Activated naive CD8-positive, alpha-beta T cell treated with anti-CD3 and anti-CD28 coated beads, Interleukin-2, amount 10 ng/mL, durations not matched to agents 7 days and 5 days (primary cell): ENCODE measurements around the gene CELA2A. TPM values are rescaled to one million over a fixed set of nuclear protein-coding genes. Genes with fewer than 3 reads are reported as not detected.
"Not testable (repeated sequence)": the region's sequence is repeated elsewhere in the genome, so short reads cannot be mapped to it uniquely, and the experiment has no call there.

ENCODE experiments used
- ATAC-seq: fragments of 150-1000 bp; cut with Tn5 transposase; one replicate; pipeline ENCODE4 v1.10.0; 2021; ENCODE audit warnings: low read depth, moderate library complexity
- POLR2A ChIA-PET: fragments of 350-600 bp; sonication (Branson Sonifier 250); formaldehyde crosslinking; loops from one replicate; lab custom pipeline; 2021; ENCODE audit warnings: antibody characterized with exemption; lab: Charles Lee
- DNase-seq: peaks from one replicate; pipeline ENCODE4 v3.0.0; 2021
- H3K27ac Mint-ChIP-seq: one replicate; pipeline ENCODE4 v1.8.0; 2022; ENCODE audit warnings: mild to moderate bottlenecking, mixed read lengths
- H3K27me3 Mint-ChIP-seq: one replicate; pipeline ENCODE4 v1.8.0; 2022; ENCODE audit warnings: mild to moderate bottlenecking, moderate library complexity, mixed read lengths
- H3K36me3 Mint-ChIP-seq: one replicate; pipeline ENCODE4 v1.8.0; 2021; ENCODE audit warnings: mild to moderate bottlenecking, mixed read lengths
- H3K4me1 Mint-ChIP-seq: one replicate; pipeline ENCODE4 v1.8.0; 2021; ENCODE audit warnings: mixed read lengths
- H3K4me3 Mint-ChIP-seq: one replicate; pipeline ENCODE4 v1.8.0; 2022; ENCODE audit warnings: mild to moderate bottlenecking, moderate library complexity, mixed read lengths
- H3K9me3 Mint-ChIP-seq: one replicate; pipeline ENCODE4 v1.8.0; 2021; ENCODE audit warnings: mixed read lengths
- total RNA-seq, 2 experiments: library from RNA; stranded (reverse); gene quantifications; one replicate each; pipeline ENCODE4 v1.2.3, GENCODE V29; 2021

The CELA2A gene
- total RNA-seq, 2 experiments from 2014 or later: not detected

DNA sequence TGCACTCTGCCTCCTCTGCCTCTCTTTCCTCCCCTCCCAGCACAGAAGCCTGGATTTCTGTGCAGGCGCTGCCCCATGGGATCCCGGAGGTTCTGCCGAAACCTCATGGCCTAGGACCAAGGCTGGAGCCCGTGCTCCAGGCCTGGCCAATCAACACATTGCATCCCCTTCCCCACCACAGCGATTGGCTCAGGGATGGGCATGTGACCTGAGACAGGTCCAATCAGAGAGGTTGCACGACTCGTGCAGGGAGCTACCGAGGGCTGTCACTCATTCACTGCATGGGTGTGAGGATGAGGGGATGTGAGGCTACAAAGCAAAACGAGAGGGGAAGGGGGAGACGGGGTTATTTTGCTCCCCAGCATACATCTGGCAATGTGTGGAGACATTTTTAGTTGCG lies 16.1 kb downstream of the CELA2A start:
- H3K27me3 Mint-ChIP-seq: peaks cover 2% of the 10 kb centered on the region
- DNase-seq: no peak
- POLR2A ChIA-PET: no interaction called here
- no peak for ATAC-seq
- H3K4me1 Mint-ChIP-seq: no peaks in the 10 kb centered on the region
- no peaks in the 10 kb centered on the region for H3K9me3 Mint-ChIP-seq
- H3K4me3 Mint-ChIP-seq: no peak overlapping the region
- no peaks in the 10 kb centered on the region for H3K36me3 Mint-ChIP-seq
- no peak overlapping the region for H3K27ac Mint-ChIP-seq

DNA sequence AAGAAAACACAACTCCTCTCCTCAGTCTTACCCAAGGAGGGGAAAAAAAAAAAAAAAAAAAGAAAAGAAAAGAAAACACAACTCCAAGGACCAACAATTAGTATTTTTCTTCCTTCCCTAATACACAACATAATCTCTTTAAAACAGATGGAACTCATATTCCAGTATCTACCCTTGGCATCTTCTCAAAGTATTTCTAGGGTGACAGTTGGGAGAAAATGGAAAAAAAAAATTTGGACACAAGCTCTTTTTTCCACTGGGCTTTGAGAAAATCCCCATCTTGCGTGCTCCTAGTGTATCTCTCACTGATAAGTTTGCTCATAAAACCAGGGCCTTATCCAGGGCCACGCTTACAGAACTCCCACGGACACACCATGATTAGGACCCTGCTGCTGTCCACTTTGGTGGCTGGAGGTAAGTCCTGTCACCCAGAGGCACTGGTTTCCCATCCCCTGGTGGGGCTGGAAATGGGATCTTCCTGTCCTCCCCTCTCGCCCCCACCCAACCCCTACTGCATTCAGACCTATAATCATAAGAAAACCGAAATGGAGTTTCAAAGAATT lies 19.3 kb downstream of the CELA2A start, which contains the start of gene CELA2B:
Gene CELA2B, plus strand, starts transcription at position 353 of the 563 bp plus-strand sequence. Its CDS starts 22 bp downstream, at position 375.
- no peak within 1 kb of the TSS for H3K4me3 Mint-ChIP-seq
- no peaks in the 10 kb centered on the region for H3K36me3 Mint-ChIP-seq
- H3K9me3 Mint-ChIP-seq: no peaks in the 10 kb centered on the region
- no peak within 1 kb of the TSS for H3K27ac Mint-ChIP-seq
- H3K27me3 Mint-ChIP-seq: no peaks in the 10 kb centered on the region
- no peak for DNase-seq
- no peaks in the 10 kb centered on the region for H3K4me1 Mint-ChIP-seq
- no peak for ATAC-seq
- POLR2A ChIA-PET: no interaction called here

DNA sequence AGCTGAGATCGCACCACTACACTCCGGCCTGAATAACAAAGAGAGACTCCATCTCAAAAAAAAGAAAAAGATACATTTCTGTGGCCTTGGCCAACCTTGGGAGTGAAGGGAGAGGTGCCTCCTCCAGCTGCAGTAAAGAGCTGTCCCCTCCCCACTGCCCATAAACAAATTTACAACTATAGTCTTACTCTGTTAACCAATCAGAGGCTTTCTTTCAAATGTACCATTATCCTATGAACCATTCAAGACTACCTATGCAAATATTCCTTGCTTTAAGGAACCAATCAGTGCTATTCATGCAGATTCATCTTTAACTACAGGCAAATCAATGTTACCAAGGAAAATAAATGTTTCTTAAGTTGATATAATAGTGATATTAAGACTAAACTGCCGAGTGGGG lies 20.4 kb downstream of the CELA2A start:
- Mint-ChIP-seq H3K9me3 (no peaks in the 10 kb centered on the region), H3K4me3 (no peak overlapping the region), H3K27me3 (no peaks in the 10 kb centered on the region), H3K4me1 (no peaks in the 10 kb centered on the region), H3K27ac (no peak overlapping the region), H3K36me3 (no peaks in the 10 kb centered on the region)
- DNase-seq: no peak
- POLR2A ChIA-PET: no interaction called here
- no peak for ATAC-seq

DNA sequence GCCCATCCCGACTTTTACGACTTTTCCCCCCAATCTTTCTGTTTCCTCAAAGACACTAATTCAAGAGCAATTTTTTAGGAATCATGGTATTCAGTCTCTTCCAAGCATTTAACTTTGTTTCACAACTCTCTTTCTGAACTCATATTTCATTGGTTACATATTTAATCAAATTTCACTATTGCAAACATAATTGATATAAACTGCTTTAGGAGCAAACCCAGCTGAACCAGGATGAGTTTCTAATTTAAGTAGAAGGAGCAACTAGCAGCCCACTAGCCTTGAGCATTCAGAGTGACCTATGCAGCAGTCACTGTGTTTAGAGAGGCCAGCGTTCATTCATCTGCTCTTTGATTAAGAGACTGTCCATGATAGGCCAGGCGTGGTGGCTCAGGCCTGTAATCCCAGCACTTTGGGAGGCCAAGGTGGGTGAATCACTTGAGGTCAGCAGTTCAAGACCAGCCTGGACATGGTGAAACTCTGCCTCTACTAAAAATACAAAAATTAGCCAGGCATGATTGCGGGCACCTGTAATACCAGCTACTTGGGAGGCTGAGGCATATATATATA lies 21.2 kb downstream of the CELA2A start:
- Mint-ChIP-seq H3K36me3 (no peaks in the 10 kb centered on the region), H3K4me1 (no peaks in the 10 kb centered on the region), H3K9me3 (no peaks in the 10 kb centered on the region), H3K27me3 (no peaks in the 10 kb centered on the region), H3K27ac (no peak overlapping the region), H3K4me3 (no peak overlapping the region)
- POLR2A ChIA-PET: no interaction called here
- ATAC-seq (no peak), DNase-seq (no peak)

DNA sequence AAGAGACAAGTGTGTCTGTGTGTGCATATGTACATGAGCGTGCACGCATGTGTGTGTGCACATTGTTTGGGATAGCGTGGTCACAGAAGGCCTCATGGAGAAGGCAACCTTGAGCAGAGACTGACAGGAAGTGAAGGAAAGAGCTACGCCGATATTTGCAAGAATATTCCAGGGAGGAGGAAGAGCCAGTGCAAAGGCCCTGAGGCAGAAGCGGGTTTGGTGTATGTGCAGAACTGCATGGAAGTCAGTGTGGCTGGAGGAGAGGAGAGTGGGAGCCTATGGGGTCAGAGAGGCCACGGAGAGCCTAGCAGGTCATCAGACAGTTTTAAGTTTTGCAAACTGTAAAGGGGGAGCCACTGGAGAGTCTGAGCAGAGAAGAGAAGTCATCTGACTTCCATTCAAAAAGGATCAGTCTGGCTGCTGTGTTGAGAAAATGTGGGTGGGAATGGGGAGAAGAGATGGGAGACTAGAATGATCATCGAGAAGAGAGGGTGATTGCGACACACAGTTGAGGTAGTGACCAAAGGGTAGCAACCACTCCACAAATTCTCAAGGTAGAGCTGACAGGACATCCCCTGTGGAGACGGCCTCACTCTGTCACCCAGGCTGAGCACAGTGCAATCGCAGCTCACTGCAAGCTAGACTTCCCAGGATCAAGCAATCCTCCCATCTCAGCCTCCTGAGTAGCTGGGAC lies 23.3 kb downstream of the CELA2A start:
- Mint-ChIP-seq H3K27me3 (no peaks in the 10 kb centered on the region), H3K9me3 (no peaks in the 10 kb centered on the region), H3K4me3 (no peak overlapping the region), H3K4me1 (no peaks in the 10 kb centered on the region), H3K27ac (no peak overlapping the region), H3K36me3 (no peaks in the 10 kb centered on the region)
- DNase-seq: no peak
- POLR2A ChIA-PET: no interaction called here
- no peak for ATAC-seq

DNA sequence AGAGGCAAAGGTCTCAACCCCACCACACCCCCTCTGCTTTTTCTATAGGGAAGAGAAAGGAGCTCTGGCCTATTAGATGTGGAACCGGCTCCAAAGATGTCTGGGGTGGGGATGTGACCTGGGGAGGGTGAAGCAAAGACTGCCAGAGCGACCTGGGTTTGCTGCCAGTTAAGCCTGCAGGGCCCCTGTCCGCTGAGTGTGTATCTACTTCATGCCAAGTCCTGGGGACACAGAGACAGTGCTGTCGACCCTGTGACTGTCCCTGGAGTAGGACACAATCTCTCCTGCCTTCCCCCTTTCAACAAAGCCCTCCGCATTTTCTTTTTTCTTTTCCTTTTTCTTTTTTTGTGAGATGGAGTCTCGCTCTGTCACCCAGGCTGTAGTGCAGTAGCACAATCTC lies 25.9 kb downstream of the CELA2A start:
- ATAC-seq, H3K9me3 Mint-ChIP-seq, H3K27me3 Mint-ChIP-seq, H3K36me3 Mint-ChIP-seq, H3K27ac Mint-ChIP-seq, H3K4me3 Mint-ChIP-seq, H3K4me1 Mint-ChIP-seq, DNase-seq, POLR2A ChIA-PET: not testable (repeated sequence)

DNA sequence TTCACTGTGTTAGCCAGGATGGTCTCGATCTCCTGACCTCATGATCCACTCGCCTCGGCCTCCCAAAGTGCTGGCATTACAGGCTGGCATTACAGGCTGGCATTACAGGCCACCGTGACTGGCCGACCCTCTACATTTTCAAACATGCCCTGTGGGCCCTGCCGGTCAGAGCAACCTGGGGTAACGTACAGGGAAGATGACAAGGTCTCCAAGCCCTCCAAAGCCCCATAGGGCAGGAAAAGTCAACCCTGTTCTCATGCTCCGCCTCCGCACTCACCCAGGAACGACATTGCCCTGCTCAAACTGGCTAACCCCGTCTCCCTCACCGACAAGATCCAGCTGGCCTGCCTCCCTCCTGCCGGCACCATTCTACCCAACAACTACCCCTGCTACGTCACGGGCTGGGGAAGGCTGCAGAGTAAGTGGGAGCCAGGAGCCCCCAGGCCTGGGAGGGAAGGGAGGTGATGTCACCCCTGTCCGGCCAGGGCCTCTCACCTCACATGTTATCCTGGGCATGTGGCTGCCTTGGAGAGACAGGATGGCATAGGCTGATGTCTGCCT lies 26.5 kb downstream of the CELA2A start:
- H3K27ac Mint-ChIP-seq, H3K9me3 Mint-ChIP-seq, H3K36me3 Mint-ChIP-seq, ATAC-seq, H3K4me3 Mint-ChIP-seq, DNase-seq, POLR2A ChIA-PET, H3K4me1 Mint-ChIP-seq, H3K27me3 Mint-ChIP-seq: not testable (repeated sequence)

DNA sequence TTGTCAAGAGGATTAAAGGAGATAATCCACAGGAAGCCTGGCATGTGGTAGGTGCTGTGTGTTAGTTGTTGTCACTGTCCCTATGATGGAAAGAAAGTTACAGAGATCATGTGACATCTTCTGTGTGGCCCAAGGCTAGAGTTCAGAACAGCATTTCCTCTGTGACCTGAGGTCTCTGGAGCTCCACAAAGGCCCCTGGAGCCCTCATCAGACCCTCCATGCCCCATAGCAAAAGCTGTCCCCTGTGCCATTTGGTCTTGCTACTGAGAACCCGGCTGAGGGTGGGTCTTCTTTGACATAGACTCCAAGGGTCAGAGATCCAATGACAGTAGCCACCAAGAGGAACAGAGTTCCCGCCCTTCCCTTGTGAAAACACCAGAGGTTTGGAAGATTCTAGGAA lies 27.4 kb downstream of the CELA2A start:
- H3K36me3 Mint-ChIP-seq: peaks cover 8% of the 10 kb centered on the region
- no peak overlapping the region for H3K27ac Mint-ChIP-seq
- no peaks in the 10 kb centered on the region for H3K9me3 Mint-ChIP-seq
- no peaks in the 10 kb centered on the region for H3K27me3 Mint-ChIP-seq
- ATAC-seq: no peak
- POLR2A ChIA-PET: no interaction called here
- DNase-seq: no peak
- H3K4me1 Mint-ChIP-seq: no peaks in the 10 kb centered on the region
- H3K4me3 Mint-ChIP-seq: no peak overlapping the region

DNA sequence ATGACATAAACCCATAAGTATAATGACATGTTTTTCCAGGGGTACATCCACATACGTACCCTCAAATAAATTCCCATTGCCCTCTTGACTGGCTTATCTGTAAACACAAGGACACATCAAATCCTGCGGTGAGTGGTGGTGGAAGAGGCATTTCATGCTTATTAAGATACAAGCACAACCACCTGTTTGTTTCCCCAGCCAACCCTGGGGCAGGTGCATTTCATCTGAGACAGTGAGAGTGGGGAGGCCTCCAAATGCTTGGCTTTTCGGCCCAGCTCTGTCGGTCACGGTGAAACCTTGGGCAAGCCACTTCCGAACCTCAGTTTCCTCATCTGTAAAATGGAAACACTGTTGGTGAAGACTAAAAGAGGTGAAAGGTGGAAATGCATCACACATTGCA lies 27.9 kb downstream of the CELA2A start:
- H3K4me3 Mint-ChIP-seq, H3K27ac Mint-ChIP-seq, H3K27me3 Mint-ChIP-seq, H3K4me1 Mint-ChIP-seq, POLR2A ChIA-PET, ATAC-seq, DNase-seq, H3K9me3 Mint-ChIP-seq, H3K36me3 Mint-ChIP-seq: not testable (repeated sequence)

DNA sequence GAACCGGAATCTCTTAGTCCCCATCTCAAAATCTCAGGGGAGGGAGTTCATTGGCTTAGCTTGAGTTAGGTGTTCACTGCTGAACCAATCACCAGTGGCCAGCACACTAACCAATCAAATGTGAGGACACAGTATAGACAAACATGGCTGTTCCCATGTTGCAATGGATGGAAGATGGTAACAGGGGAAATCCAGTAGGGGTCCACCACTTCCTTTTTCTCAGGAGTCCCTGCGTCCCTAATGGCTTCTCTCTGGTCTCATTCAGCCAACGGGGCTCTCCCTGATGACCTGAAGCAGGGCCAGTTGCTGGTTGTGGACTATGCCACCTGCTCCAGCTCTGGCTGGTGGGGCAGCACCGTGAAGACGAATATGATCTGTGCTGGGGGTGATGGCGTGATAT lies 29.1 kb downstream of the CELA2A start:
- POLR2A ChIA-PET: no interaction called here
- H3K36me3 Mint-ChIP-seq: peaks cover 9% of the 10 kb centered on the region
- H3K27ac Mint-ChIP-seq: no peak overlapping the region
- no peak overlapping the region for H3K4me3 Mint-ChIP-seq
- DNase-seq (no peak), ATAC-seq (no peak)
- no peaks in the 10 kb centered on the region for H3K4me1 Mint-ChIP-seq
- H3K27me3 Mint-ChIP-seq: no peaks in the 10 kb centered on the region
- no peaks in the 10 kb centered on the region for H3K9me3 Mint-ChIP-seq

DNA sequence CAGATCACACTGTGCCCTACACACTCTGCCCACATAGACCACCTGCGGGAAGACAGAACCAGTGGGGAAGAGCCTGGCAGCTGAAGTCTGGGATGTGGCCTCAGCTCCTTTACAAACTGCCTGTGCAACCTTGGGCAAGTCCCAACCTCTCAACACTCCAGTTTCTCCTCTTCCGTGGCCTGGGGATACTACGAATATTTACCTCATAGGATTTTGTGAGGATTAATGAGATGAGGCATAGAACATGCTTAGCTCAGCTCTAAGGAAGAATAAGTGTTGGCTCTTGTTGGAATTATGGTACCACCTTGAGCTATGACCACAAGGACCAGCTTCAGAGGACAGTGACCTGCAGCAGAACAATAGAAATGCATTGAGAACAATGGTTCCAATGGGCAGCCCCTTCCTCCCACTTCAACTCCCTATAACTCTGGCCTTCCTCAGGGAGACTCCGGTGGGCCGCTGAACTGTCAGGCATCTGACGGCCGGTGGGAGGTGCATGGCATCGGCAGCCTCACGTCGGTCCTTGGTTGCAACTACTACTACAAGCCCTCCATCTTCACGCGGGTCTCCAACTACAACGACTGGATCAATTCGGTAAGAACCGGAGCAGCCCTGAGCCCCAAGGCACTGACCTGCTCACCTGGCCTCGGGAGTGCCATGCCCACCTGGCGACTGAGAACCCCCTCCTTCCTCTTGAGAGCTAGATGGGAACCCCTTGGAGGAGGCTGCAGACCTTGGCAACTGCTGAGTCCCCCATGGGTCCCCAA lies 30.5 kb downstream of the CELA2A start:
- H3K4me1 Mint-ChIP-seq, H3K9me3 Mint-ChIP-seq, DNase-seq, ATAC-seq, H3K4me3 Mint-ChIP-seq, POLR2A ChIA-PET, H3K27me3 Mint-ChIP-seq, H3K27ac Mint-ChIP-seq, H3K36me3 Mint-ChIP-seq: not testable (repeated sequence)

DNA sequence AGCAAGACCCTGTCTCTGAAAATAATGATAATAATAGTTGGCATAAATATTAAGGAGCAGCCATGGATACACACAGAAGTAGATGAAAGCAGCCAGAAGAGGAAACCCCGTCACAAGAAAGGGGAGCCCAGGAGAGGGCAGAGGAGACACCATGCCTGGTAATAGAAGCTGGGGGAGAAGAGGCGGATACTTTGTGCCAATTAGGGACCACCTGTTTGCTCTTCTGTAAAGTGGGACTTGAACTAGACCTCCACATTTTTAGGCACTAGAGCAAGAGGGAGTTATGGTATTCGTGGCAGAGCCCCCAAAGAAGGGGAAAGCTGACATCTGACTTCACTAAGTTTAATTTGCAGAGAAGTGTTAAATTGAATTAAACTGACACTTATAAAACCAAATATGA lies 31.8 kb downstream of the CELA2A start:
- no peak for DNase-seq
- Mint-ChIP-seq H3K9me3 (no peaks in the 10 kb centered on the region), H3K36me3 (peaks cover 9% of the 10 kb centered on the region), H3K4me1 (peaks cover 6% of the 10 kb centered on the region), H3K27me3 (no peaks in the 10 kb centered on the region), H3K4me3 (no peak overlapping the region), H3K27ac (no peak overlapping the region)
- no peak for ATAC-seq
- POLR2A ChIA-PET: no interaction called here

DNA sequence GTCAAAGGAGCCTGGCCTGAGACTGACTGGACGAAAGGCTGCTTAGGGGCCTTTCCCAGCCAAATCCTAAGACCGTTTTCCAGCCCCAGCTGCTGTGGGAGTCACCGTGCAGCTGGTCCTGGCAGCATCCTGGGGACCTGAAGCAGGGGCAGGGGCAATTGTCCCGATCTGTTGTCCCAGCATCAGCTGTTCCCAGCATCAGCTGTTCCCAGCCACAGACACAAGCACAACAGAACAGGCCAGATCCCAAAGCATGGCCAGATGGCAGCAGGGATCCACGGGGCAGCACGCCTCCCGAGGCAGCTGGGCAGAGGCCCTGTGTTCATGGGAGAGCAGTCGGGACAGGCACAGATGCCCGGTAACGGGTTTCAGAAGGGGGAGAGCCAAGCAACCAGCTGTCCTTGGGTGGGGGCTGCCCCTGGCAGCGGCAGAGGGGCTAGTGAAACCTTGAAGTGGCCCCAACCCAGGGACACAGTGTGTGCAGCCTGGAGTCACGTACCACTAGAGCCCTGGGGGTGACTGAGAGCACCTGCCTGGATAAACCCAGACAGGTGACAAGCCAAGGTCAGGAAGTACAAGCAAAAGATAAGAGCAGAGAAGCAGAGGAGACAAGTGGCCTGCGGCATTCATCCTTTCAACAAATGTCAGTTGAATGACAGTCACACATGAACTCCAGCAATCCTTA lies 32.7 kb downstream of the CELA2A start:
- peaks cover 9% of the 10 kb centered on the region for H3K36me3 Mint-ChIP-seq
- no peaks in the 10 kb centered on the region for H3K9me3 Mint-ChIP-seq
- POLR2A ChIA-PET: no interaction called here
- H3K4me3 Mint-ChIP-seq: no peak overlapping the region
- no peaks in the 10 kb centered on the region for H3K27me3 Mint-ChIP-seq
- no peak for ATAC-seq
- no peak overlapping the region for H3K27ac Mint-ChIP-seq
- peaks cover 6% of the 10 kb centered on the region for H3K4me1 Mint-ChIP-seq
- no peak for DNase-seq
